K562 (cell line): ENCODE measurements around the gene PSMA2. TPM values are rescaled to one million over a fixed set of nuclear protein-coding genes. Genes with fewer than 3 reads are reported as not detected.

Experiments
- ARID1B ChIP-seq: fragments of 450-650 bp; IDR thresholded peaks from 2 replicates; pipeline ENCODE4 v1.6.1; 2016; ENCODE audit warnings: antibody characterized with exemption, mild to moderate bottlenecking, inconsistent platforms
- CBX3 ChIP-seq, 2 experiments: IDR thresholded peaks; 1 replicate in 1 of 2; 2 replicates in 1 of 2; pipeline ENCODE4 v1.6.1; 2012; ENCODE audit warnings: inconsistent platforms in 2 of 2, low read length in 2 of 2, borderline replicate concordance in 1 of 2, control low read depth in 1 of 2
- HMGN3 ChIP-seq: IDR thresholded peaks from 2 replicates; pipeline ENCODE4 v1.6.1; 2011; ENCODE audit warnings: borderline replicate concordance, low read depth, mild to moderate bottlenecking, mixed read lengths, low read length; ENCODE audit not compliant: insufficient read length; ENCODE audit errors: extremely low read depth
- HSF4 ChIP-seq: fragments of 250-450 bp; sonication (Bioruptor Pico); IDR thresholded peaks from 2 replicates; pipeline ENCODE4 v2.1.2; 2022; ENCODE audit warnings: mild to moderate bottlenecking, moderate library complexity, borderline replicate concordance
- JUNB ChIP-seq: fragments of 450-650 bp; formaldehyde crosslinking; conservative IDR thresholded peaks from 2 replicates; pipeline ENCODE4 v1.4.0; 2020; ENCODE audit warnings: mild to moderate bottlenecking
- MAFK ChIP-seq: IDR thresholded peaks from 2 replicates; pipeline ENCODE4 v1.6.1; 2011; ENCODE audit warnings: low read length, improper control_type of control experiment
- PRPF4 ChIP-seq: fragments of 200-400 bp; formaldehyde crosslinking; IDR thresholded peaks from one replicate; pipeline ENCODE4 v1.6.1; 2017; ENCODE audit warnings: low read length, low read depth, mild to moderate bottlenecking; ENCODE audit not compliant: insufficient read depth, poor library complexity, severe bottlenecking
- PURB ChIP-seq: sonication (generic); formaldehyde crosslinking; IDR thresholded peaks from 2 replicates; pipeline ENCODE4 v1.9.0; 2021; ENCODE audit warnings: low read depth, mild to moderate bottlenecking, missing genetic modification reagents
- SIX5 ChIP-seq, 2 experiments: IDR thresholded peaks; 2 replicates each; pipeline ENCODE4 v1.6.1; 2011; ENCODE audit warnings: low read length in 2 of 2, borderline replicate concordance in 1 of 2, low read depth in 1 of 2, mild to moderate bottlenecking in 1 of 2, moderate library complexity in 1 of 2; ENCODE audit not compliant: insufficient read depth in 1 of 2
- TEAD1 ChIP-seq, 2 experiments: fragments of 450-650 bp in 1 of 2; sonication (generic) in 1 of 2; formaldehyde crosslinking; IDR thresholded peaks; 2 replicates each; pipeline versions ENCODE4 v1.4.0 to v1.8.0; 2020 to 2022; ENCODE audit warnings: mild to moderate bottlenecking in 2 of 2, missing genetic modification reagents in 1 of 2
- THAP7 ChIP-seq: fragments of 250-450 bp; sonication (Bioruptor Pico); IDR thresholded peaks from 2 replicates; pipeline ENCODE4 v1.5.0; 2021
- YBX1 ChIP-seq: fragments of 450-650 bp; IDR thresholded peaks from 2 replicates; pipeline ENCODE4 v1.7.1; 2016; ENCODE audit warnings: mild to moderate bottlenecking
- ZKSCAN3 ChIP-seq: fragments of 250-450 bp; sonication (Bioruptor Pico); IDR thresholded peaks from 2 replicates; pipeline ENCODE4 v1.4.0; 2020
- ZNF165 ChIP-seq: fragments of 250-450 bp; sonication (Bioruptor Pico); IDR thresholded peaks from 2 replicates; pipeline ENCODE4 v1.4.0; 2020; ENCODE audit warnings: borderline replicate concordance
- ZNF212 ChIP-seq: fragments of 450-650 bp; formaldehyde crosslinking; IDR thresholded peaks from 2 replicates; pipeline ENCODE4 v1.4.0; 2020; ENCODE audit warnings: mild to moderate bottlenecking
- ZNF347 ChIP-seq: fragments of 450-650 bp; formaldehyde crosslinking; IDR thresholded peaks from 2 replicates; pipeline ENCODE4 v1.4.0; 2020; ENCODE audit warnings: low read depth, mild to moderate bottlenecking, moderate library complexity
- polyA plus RNA-seq, 8 experiments: library from polyadenylated mRNA; depleted of rRNA in 4 of 8; stranded (reverse) in 5 of 8; unstranded in 3 of 8; fragments of >200 nt; fragmentation: Nextera tagmentation in 2 of 8; fragmentation: Illumina TruSeq in 1 of 8; extraction: Ambion mirVana in 2 of 8; extraction: Trizol in 1 of 8; gene quantifications; 2 replicates each; pipeline versions ENCODE4 v1.2.1 to v1.2.3, GENCODE V29; 2011 to 2014; ENCODE audit warnings: inconsistent platforms in 1 of 8, missing spikeins in 1 of 8
- total RNA-seq, 7 experiments: library from RNA; depleted of rRNA in 6 of 7; stranded (reverse); fragments of >200 nt in 6 of 7; fragmentation: Illumina TruSeq in 2 of 7; extraction: Trizol in 2 of 7; gene quantifications; 2 replicates each; pipeline versions ENCODE4 v1.2.1 to v1.2.3, GENCODE V29; 2011 to 2021; ENCODE audit warnings: low replicate concordance in 1 of 7
- TF ChIP-seq, protein P1 (sequence below): fragments of 250-450 bp; sonication (Bioruptor Pico); IDR thresholded peaks from 2 replicates; pipeline ENCODE4 v1.4.0; 2020; ENCODE audit warnings: mild to moderate bottlenecking
- TF ChIP-seq, protein P2 (sequence below): sonication (generic); formaldehyde crosslinking; IDR thresholded peaks from 2 replicates; pipeline ENCODE4 v1.8.1; 2023; ENCODE audit warnings: mild to moderate bottlenecking, missing genetic modification reagents
- TF ChIP-seq, protein P3 (sequence below): sonication (generic); formaldehyde crosslinking; IDR thresholded peaks from 2 replicates; pipeline ENCODE4 v1.8.1; 2023; ENCODE audit warnings: mild to moderate bottlenecking, missing genetic modification reagents

The PSMA2 gene
- total and polyA plus RNA-seq, 9 of the 15 experiments (the other 6 are each of a cell fraction or from before 2014, with no cell fraction given) = 91.7 to 1,070 (median 213) TPM

DNA sequence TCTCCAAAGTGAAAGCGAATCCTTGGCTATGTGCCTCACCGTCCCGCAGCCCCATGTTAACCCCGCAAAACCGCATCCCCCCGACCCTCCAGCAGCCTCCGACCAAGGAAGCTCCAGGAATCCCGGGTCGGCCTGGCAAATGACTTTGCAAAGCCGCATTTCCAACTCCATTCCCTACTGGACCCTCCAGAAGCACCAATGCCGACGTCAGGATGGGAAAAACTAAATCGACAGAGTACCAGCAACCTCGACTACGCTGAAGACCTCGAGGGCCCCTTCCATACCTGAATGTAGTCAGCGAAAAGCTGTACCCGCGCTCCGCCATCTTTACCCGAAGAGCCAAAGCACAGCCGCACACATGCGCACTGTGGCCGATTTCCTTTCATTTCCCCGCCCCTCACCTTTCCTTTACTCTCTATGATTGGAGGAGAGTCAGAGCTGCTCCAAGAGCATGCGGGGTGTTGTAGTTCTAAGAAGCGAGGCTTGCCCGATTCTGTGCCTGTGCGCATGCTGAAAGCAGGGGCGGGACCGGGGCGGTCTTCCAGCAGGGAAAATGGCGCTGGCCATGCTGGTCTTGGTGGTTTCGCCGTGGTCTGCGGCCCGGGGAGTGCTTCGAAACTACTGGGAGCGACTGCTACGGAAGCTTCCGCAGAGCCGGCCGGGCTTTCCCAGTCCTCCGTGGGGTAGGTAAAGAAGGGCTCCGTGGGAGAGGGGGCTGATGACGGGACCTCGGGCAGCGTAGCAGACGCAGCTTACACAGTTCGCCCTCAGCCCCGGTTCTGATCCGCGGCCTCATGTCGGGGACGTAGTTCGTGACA, at the start of gene PSMA2, which contains the start of gene MRPL32 (continued):
- TF ChIP-seq PURB (CRISPR knock-in tag) (no peak), HSF4 (CRISPR knock-in tag) (no peak), PRPF4 (no peak), MAFK (no peak), ZNF165 (CRISPR knock-in tag) (no peak), TEAD1 (CRISPR knock-in tag; IDR thresholded peaks at IDR 0.05) (peak; percentile 37 to 75; a peak in 2 of 4 replicates), ZNF212 (CRISPR knock-in tag) (no peak), SIX5 (IDR thresholded peaks at IDR 0.05; ENCODE audit: borderline replicate concordance in 1 of 2, insufficient read depth in 1 of 2, low read depth in 1 of 2, low read length in 2 of 2) (peak; percentile 81 to 83), ZKSCAN3 (CRISPR knock-in tag) (no peak), CBX3 (IDR thresholded peaks at IDR 0.05; ENCODE audit: borderline replicate concordance in 1 of 2, low read length in 2 of 2) (no peak), ZNF347 (CRISPR knock-in tag) (no peak), YBX1 (no peak), JUNB (CRISPR knock-in tag) (no peak), HMGN3 (no peak), ARID1B (no peak), THAP7 (CRISPR knock-in tag) (no peak)
- TF ChIP-seq, protein P1, sequence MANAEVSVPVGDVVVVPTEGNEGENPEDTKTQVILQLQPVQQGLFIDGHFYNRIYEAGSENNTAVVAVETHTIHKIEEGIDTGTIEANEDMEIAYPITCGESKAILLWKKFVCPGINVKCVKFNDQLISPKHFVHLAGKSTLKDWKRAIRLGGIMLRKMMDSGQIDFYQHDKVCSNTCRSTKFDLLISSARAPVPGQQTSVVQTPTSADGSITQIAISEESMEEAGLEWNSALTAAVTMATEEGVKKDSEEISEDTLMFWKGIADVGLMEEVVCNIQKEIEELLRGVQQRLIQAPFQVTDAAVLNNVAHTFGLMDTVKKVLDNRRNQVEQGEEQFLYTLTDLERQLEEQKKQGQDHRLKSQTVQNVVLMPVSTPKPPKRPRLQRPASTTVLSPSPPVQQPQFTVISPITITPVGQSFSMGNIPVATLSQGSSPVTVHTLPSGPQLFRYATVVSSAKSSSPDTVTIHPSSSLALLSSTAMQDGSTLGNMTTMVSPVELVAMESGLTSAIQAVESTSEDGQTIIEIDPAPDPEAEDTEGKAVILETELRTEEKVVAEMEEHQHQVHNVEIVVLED = no peak
- TF ChIP-seq, protein P2, sequence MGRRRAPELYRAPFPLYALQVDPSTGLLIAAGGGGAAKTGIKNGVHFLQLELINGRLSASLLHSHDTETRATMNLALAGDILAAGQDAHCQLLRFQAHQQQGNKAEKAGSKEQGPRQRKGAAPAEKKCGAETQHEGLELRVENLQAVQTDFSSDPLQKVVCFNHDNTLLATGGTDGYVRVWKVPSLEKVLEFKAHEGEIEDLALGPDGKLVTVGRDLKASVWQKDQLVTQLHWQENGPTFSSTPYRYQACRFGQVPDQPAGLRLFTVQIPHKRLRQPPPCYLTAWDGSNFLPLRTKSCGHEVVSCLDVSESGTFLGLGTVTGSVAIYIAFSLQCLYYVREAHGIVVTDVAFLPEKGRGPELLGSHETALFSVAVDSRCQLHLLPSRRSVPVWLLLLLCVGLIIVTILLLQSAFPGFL = no peak
- TF ChIP-seq, protein P3, sequence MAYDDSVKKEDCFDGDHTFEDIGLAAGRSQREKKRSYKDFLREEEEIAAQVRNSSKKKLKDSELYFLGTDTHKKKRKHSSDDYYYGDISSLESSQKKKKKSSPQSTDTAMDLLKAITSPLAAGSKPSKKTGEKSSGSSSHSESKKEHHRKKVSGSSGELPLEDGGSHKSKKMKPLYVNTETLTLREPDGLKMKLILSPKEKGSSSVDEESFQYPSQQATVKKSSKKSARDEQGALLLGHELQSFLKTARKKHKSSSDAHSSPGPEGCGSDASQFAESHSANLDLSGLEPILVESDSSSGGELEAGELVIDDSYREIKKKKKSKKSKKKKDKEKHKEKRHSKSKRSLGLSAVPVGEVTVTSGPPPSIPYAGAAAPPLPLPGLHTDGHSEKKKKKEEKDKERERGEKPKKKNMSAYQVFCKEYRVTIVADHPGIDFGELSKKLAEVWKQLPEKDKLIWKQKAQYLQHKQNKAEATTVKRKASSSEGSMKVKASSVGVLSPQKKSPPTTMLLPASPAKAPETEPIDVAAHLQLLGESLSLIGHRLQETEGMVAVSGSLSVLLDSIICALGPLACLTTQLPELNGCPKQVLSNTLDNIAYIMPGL (CRISPR knock-in tag) = peak; percentile 47; the same call in 1 of the 2 replicates
